IPS DF 6.9 (cell line): Measurements from ENCODE around the gene LPCAT2.

ENCODE experiments used
- DNase-seq: peaks from one replicate; pipeline ENCODE4 v3.0.0-alpha.2; 2013; ENCODE audit warnings: low read depth, low spot score
- H3K27ac ChIP-seq: one replicate; pipeline ENCODE4 v1.5.1; 2013; ENCODE audit warnings: low read length, control low read depth
- H3K27me3 ChIP-seq: 2 replicates; pipeline ENCODE4 v1.6.1; 2013; ENCODE audit warnings: mild to moderate bottlenecking, low read length; ENCODE audit not compliant: control insufficient read depth, insufficient read depth
- H3K36me3 ChIP-seq: 2 replicates; pipeline ENCODE4 v1.6.1; 2013; ENCODE audit warnings: low read length; ENCODE audit not compliant: control insufficient read depth, insufficient read depth
- H3K4me1 ChIP-seq: 2 replicates; pipeline ENCODE4 v1.6.1; 2013; ENCODE audit warnings: low read length; ENCODE audit not compliant: control insufficient read depth, insufficient read depth
- H3K4me3 ChIP-seq: 2 replicates; pipeline ENCODE4 v1.5.1; 2013; ENCODE audit warnings: mild to moderate bottlenecking, low read length
- H3K9me3 ChIP-seq: 2 replicates; pipeline ENCODE4 v1.6.1; 2013; ENCODE audit warnings: low read length, inconsistent platforms; ENCODE audit not compliant: control insufficient read depth, insufficient read depth
- WGBS: extraction: QIAGEN DNeasy Blood & Tissue Kit; methylation state at CpG from one replicate; pipeline ENCODE4 v1.1.7; 2013; ENCODE audit warnings: mixed read lengths, missing lambda C conversion rate; ENCODE audit not compliant: insufficient read length, insufficient coverage; 5-methylcytosine and 5-hydroxymethylcytosine counted together

The LPCAT2 gene

GRCh38 chr16:55526441-55526840, 17.6 kb downstream of the LPCAT2 start:
- no CpG with 5 or more reads among the region's 2 CpGs for WGBS
- H3K27ac ChIP-seq = no peak overlapping the region
- H3K27me3 ChIP-seq = no peaks in the 10 kb centered on the region
- DNase-seq = no peak
- no peaks in the 10 kb centered on the region for H3K9me3 ChIP-seq
- H3K4me3 ChIP-seq = no peak overlapping the region
- no peaks in the 10 kb centered on the region for H3K4me1 ChIP-seq
- no peaks in the 10 kb centered on the region for H3K36me3 ChIP-seq

- no peaks in the 10 kb centered on the region for H3K36me3 ChIP-seq
- DNase-seq = no peak
Measured at GRCh38 chr16:55527885-55528284, 19.0 kb downstream of the LPCAT2 start.

GRCh38 chr16:55529018-55529417, 20.1 kb downstream of the LPCAT2 start:
- Histone ChIP-seq H3K9me3 (no peaks in the 10 kb centered on the region), H3K4me3 (no peak overlapping the region), H3K27me3 (no peaks in the 10 kb centered on the region), H3K36me3 (no peaks in the 10 kb centered on the region), H3K27ac (no peak overlapping the region), H3K4me1 (no peaks in the 10 kb centered on the region)
- 100% methylated on average over 1 of the region's 2 CpGs for WGBS
- no peak for DNase-seq

More at GRCh38 chr16:55527885-55528284, 19.0 kb downstream of the LPCAT2 start:
- Histone ChIP-seq H3K4me1 (no peaks in the 10 kb centered on the region), H3K27ac (no peak overlapping the region), H3K27me3 (no peaks in the 10 kb centered on the region), H3K9me3 (no peaks in the 10 kb centered on the region), H3K4me3 (no peak overlapping the region)

GRCh38 chr16:55530316-55530856, 21.5 kb downstream of the LPCAT2 start:
- Histone ChIP-seq H3K27me3 (no peaks in the 10 kb centered on the region), H3K4me3 (no peak overlapping the region), H3K9me3 (no peaks in the 10 kb centered on the region), H3K4me1 (no peaks in the 10 kb centered on the region), H3K36me3 (no peaks in the 10 kb centered on the region), H3K27ac (no peak overlapping the region)
- no CpG with 5 or more reads among the region's 1 CpG for WGBS
- DNase-seq = no peak

GRCh38 chr16:55532227-55532626, 23.4 kb downstream of the LPCAT2 start:
- no peaks in the 10 kb centered on the region for H3K36me3 ChIP-seq
- no peaks in the 10 kb centered on the region for H3K27me3 ChIP-seq
- no peaks in the 10 kb centered on the region for H3K9me3 ChIP-seq
- no peak overlapping the region for H3K4me3 ChIP-seq
- WGBS = no CpG with 5 or more reads among the region's 1 CpG
- no peaks in the 10 kb centered on the region for H3K4me1 ChIP-seq
- DNase-seq = no peak
- H3K27ac ChIP-seq = no peak overlapping the region

GRCh38 chr16:55534756-55535155, 25.9 kb downstream of the LPCAT2 start:
- Histone ChIP-seq H3K4me1 (no peaks in the 10 kb centered on the region), H3K27me3 (no peaks in the 10 kb centered on the region), H3K36me3 (no peaks in the 10 kb centered on the region), H3K27ac (no peak overlapping the region), H3K4me3 (no peak overlapping the region), H3K9me3 (no peaks in the 10 kb centered on the region)
- no peak for DNase-seq
- WGBS = no CpG with 5 or more reads among the region's 2 CpGs

- no peaks in the 10 kb centered on the region for H3K4me1 ChIP-seq
- H3K4me3 ChIP-seq = no peak overlapping the region
- no peak for DNase-seq
- H3K36me3 ChIP-seq = no peaks in the 10 kb centered on the region
- no peak overlapping the region for H3K27ac ChIP-seq
- no peaks in the 10 kb centered on the region for H3K27me3 ChIP-seq
- WGBS = no CpG with 5 or more reads among the region's 5 CpGs
- H3K9me3 ChIP-seq = no peaks in the 10 kb centered on the region
Measured at GRCh38 chr16:55539049-55539448, 30.2 kb downstream of the LPCAT2 start.

- Histone ChIP-seq H3K4me1 (no peaks in the 10 kb centered on the region), H3K36me3 (no peaks in the 10 kb centered on the region)
Measured at GRCh38 chr16:55539488-55539887, 30.6 kb downstream of the LPCAT2 start.

GRCh38 chr16:55540221-55540620, 31.3 kb downstream of the LPCAT2 start:
- no peaks in the 10 kb centered on the region for H3K4me1 ChIP-seq
- no peak for DNase-seq
- no CpG with 5 or more reads among the region's 1 CpG for WGBS
- no peaks in the 10 kb centered on the region for H3K36me3 ChIP-seq
- no peaks in the 10 kb centered on the region for H3K9me3 ChIP-seq
- H3K4me3 ChIP-seq = no peak overlapping the region
- no peaks in the 10 kb centered on the region for H3K27me3 ChIP-seq
- no peak overlapping the region for H3K27ac ChIP-seq

More at GRCh38 chr16:55539488-55539887, 30.6 kb downstream of the LPCAT2 start:
- no peak overlapping the region for H3K4me3 ChIP-seq
- no CpG with 5 or more reads among the region's 1 CpG for WGBS
- H3K27ac ChIP-seq = no peak overlapping the region
- no peaks in the 10 kb centered on the region for H3K27me3 ChIP-seq
- no peaks in the 10 kb centered on the region for H3K9me3 ChIP-seq
- DNase-seq = no peak

- no CpG with 5 or more reads among the region's 1 CpG for WGBS
- Histone ChIP-seq H3K36me3 (no peaks in the 10 kb centered on the region), H3K4me3 (no peak overlapping the region), H3K4me1 (no peaks in the 10 kb centered on the region), H3K9me3 (no peaks in the 10 kb centered on the region), H3K27me3 (no peaks in the 10 kb centered on the region), H3K27ac (no peak overlapping the region)
- no peak for DNase-seq
Measured at GRCh38 chr16:55542459-55543082, 33.7 kb downstream of the LPCAT2 start.

GRCh38 chr16:55543472-55543871, 34.6 kb downstream of the LPCAT2 start:
- Histone ChIP-seq H3K27ac (no peak overlapping the region), H3K4me1 (no peaks in the 10 kb centered on the region), H3K4me3 (no peak overlapping the region), H3K36me3 (no peaks in the 10 kb centered on the region), H3K27me3 (no peaks in the 10 kb centered on the region), H3K9me3 (no peaks in the 10 kb centered on the region)
- WGBS = no CpG with 5 or more reads among the region's 2 CpGs
- no peak for DNase-seq
